Lower leg skin (tissue), 4 donors: ENCODE data around the gene HOPX. TPM values are rescaled to one million over a fixed set of nuclear protein-coding genes. Genes with fewer than 3 reads are reported as not detected.

Experiments
- DNase-seq, 2 donors: peaks; one replicate each; pipeline ENCODE4 v3.0.0-alpha.2; 2019; ENCODE audit warnings: low spot score in 2 of 2
- H3K4me3 ChIP-seq: fragments of 200-600 bp; sonication (generic); 2 replicates; pipeline ENCODE4 v1.5.1; 2017; ENCODE audit warnings: mild to moderate bottlenecking, low read depth; ENCODE audit not compliant: poor library complexity, severe bottlenecking
- POLR2A ChIP-seq, 2 donors: fragments of 450-650 bp; IDR thresholded peaks; one replicate each; pipeline ENCODE4 v1.6.1; 2016 to 2017; ENCODE audit warnings: antibody characterized with exemption in 2 of 2, mild to moderate bottlenecking in 1 of 2, moderate library complexity in 1 of 2
- WGBS, 2 donors: methylation state at CpG; one replicate each; pipeline ENCODE4 v1.1.5; 2018; 5-methylcytosine and 5-hydroxymethylcytosine counted together
- intact Hi-C: fragments of 100-400 bp; cut with DNase I; formaldehyde crosslinking; loops from one replicate; pipeline ENCODE4 v1.15.0; 2023; ENCODE audit warnings: low total_unique reads
- total RNA-seq, 4 donors: library from RNA; depleted of rRNA; stranded (reverse); fragments of >200 nt; gene quantifications; one replicate each; pipeline ENCODE4 v1.1.0, GENCODE V29; 2016
- TF ChIP-seq, protein P1 (sequence below), 3 donors: fragments of 450-650 bp; IDR thresholded peaks; one replicate each; pipeline ENCODE4 v1.5.1; 2016; ENCODE audit warnings: antibody characterized with exemption in 3 of 3, mild to moderate bottlenecking in 3 of 3, moderate library complexity in 2 of 3

Gene HOPX
- total RNA-seq, 4 donors from 2014 or later = 1,330 to 2,611 (median 2,071) TPM

DNA sequence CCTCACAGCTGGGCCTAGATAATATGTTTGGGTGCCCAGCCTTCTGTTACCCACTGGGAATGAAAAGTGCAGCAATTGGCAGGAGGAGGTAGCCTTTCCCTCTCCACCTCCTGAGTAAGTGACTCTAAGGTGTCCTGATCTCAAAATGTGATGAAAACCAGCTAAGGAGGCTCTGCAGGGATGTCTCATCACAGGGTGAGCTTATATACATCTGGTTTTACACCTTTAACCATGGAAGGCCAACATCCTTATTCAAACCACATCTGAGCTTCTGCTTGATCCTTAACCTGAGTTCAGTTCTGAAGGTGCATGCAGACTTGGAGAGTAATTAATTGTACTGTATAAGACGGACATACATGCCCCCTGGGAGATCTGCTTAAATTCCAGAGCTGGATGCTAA, 53.7 kb downstream of the HOPX start:
- 41 to 81% methylated on average over 1 of the region's 1 CpG for WGBS, 2 donors
- TF ChIP-seq POLR2A (IDR thresholded peaks at IDR 0.05) = no peak
- TF ChIP-seq, protein P1, sequence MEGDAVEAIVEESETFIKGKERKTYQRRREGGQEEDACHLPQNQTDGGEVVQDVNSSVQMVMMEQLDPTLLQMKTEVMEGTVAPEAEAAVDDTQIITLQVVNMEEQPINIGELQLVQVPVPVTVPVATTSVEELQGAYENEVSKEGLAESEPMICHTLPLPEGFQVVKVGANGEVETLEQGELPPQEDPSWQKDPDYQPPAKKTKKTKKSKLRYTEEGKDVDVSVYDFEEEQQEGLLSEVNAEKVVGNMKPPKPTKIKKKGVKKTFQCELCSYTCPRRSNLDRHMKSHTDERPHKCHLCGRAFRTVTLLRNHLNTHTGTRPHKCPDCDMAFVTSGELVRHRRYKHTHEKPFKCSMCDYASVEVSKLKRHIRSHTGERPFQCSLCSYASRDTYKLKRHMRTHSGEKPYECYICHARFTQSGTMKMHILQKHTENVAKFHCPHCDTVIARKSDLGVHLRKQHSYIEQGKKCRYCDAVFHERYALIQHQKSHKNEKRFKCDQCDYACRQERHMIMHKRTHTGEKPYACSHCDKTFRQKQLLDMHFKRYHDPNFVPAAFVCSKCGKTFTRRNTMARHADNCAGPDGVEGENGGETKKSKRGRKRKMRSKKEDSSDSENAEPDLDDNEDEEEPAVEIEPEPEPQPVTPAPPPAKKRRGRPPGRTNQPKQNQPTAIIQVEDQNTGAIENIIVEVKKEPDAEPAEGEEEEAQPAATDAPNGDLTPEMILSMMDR (IDR thresholded peaks at IDR 0.05) = no peak
- intact Hi-C loops = no loop called here
- DNase-seq = no peak
- no peak overlapping the region for H3K4me3 ChIP-seq

DNA sequence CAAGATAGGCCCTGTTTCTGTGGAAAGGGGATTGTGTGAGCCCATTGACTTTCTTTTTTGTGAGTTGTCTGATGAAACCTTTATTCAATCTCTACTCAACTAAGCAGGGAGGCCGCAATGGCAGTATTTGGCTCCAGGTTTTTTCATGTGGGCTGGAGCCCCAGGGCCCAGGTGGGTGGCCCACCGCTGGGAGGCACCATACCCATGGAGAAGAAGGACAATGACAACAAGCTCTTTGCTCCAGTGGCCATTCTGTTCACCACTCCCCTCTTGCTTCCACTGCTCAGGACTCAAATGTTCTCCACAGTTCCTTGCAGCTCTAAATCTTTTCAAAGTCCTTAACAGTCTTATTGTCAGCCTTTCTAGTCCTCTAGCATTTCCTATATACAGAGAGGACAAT, 54.1 kb downstream of the HOPX start:
- 90 to 95% methylated on average over 2 of the region's 2 CpGs for WGBS, 2 donors
- no peak for DNase-seq
- intact Hi-C loops = no loop called here
- no peak for TF ChIP-seq POLR2A (IDR thresholded peaks at IDR 0.05)
- TF ChIP-seq, protein P1 (IDR thresholded peaks at IDR 0.05) = no peak
- no peak overlapping the region for H3K4me3 ChIP-seq

DNA sequence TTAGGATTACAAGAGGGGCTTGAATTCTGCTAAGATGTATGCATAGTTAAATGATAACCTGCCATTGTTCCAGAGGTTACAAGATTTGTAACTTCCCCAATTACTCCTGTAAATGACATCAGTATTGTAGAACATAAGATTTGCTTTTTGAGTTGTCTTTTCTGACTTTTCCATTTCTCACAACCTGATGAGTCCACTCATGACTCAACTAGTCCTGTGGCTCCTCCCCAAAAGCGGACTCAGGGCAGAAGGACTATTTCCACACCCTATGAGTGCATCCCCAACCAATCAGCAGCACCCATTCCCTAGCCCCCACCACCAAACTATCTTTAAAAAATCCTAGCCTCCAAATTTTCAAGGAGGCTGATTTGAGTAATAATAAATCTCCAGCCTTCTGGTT, 54.7 kb downstream of the HOPX start:
- DNase-seq = no peak
- TF ChIP-seq POLR2A (IDR thresholded peaks at IDR 0.05) = no peak
- TF ChIP-seq, protein P1 (IDR thresholded peaks at IDR 0.05) = no peak
- 70 to 83% methylated on average over 1 of the region's 1 CpG for WGBS, 2 donors

DNA sequence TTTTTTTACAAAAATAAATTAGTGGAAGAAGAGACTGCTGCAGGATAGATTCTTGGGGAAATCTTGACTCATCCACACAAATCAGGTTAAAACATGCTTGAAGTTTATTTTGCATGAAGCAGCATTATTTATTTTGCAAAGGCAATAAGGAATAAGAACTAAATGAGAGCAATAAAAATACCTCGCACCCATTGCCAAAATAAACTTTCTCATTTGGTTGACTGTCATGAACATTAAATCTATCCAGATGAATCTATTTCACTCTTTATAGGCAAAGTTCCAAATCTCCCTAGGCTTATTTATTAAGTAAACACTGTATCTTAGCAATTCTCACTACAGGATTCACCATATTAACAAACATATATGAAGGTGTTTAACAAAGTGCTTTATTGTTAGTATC, 58.9 kb downstream of the HOPX start:
- H3K4me3 ChIP-seq = no peak overlapping the region
- 19 to 22% methylated on average over 1 of the region's 1 CpG for WGBS, 2 donors
- TF ChIP-seq, protein P1 (IDR thresholded peaks at IDR 0.05) = no peak
- TF ChIP-seq POLR2A (IDR thresholded peaks at IDR 0.05) = no peak
- no peak for DNase-seq
- intact Hi-C loops = no loop called here

More for the DNA sequence above, 54.7 kb downstream of the HOPX start:
- no peak overlapping the region for H3K4me3 ChIP-seq
- intact Hi-C loops = no loop called here

DNA sequence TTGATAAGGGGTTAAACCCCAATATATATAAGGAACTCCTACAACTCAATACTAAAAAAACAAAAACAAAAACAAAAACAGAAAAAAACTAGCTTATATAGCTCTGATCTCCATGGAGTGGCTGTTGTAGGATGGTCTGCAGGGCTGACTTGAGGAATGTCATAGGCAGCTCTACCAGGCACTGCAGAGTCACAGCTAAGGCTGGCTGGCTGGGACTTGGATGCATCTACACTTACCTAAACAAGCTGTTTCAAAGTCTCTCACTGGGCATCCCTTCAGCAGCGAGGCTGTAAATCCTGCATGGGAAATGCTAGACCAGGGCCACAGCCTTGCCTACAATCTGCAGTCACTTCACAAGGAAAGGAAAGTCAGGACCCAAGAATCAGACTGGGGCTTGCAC, 61.3 kb downstream of the HOPX start:
- intact Hi-C loops = no loop called here
- TF ChIP-seq POLR2A (IDR thresholded peaks at IDR 0.05) = no peak
- TF ChIP-seq, protein P1 (IDR thresholded peaks at IDR 0.05) = no peak
- H3K4me3 ChIP-seq = no peak overlapping the region
- DNase-seq = no peak
- 42 to 65% methylated on average over 1 of the region's 1 CpG for WGBS, 2 donors

DNA sequence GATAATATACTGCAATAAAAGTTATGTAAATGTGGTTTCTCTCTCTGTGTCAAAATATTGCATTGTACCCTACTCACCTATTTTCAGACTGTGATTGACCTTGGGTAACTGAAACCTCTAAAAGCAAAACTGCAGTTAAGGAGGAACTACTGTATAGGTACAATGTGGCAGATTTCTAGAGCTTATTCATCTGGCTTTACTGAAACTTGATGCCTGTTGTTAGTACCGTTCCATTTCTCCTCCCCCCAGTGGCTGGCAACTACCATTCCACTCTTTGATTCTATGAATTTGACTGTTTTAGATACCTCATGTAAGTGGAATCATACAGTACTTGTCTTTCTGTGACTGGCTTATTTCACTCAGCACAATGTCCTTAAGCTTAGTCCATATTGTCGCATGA, 61.9 kb downstream of the HOPX start:
- intact Hi-C loops = no loop called here
- H3K4me3 ChIP-seq = no peak overlapping the region
- WGBS, 2 donors = 28 to 40% methylated on average over 2 of the region's 2 CpGs

More for the DNA sequence above, 61.9 kb downstream of the HOPX start:
- TF ChIP-seq, protein P1 (IDR thresholded peaks at IDR 0.05) = no peak
- no peak for TF ChIP-seq POLR2A (IDR thresholded peaks at IDR 0.05)
- DNase-seq = no peak
